HG03342 (cell line): ENCODE measurements around the gene TTPAL.

Experiments
- ATAC-seq: cut with Tn5 transposase; IDR thresholded peaks from one replicate; pipeline ENCODE4 v1.9.1; 2021; ENCODE audit warnings: mild to moderate bottlenecking, moderate library complexity; ENCODE audit not compliant: unreplicated experiment

Gene TTPAL

GRCh38 chr20:44439318-44439717, 36.4 kb upstream of the TTPAL start:
- no peak for ATAC-seq

- no peak for ATAC-seq
These were observed 33.2 kb upstream of the TTPAL start for GRCh38 chr20:44442298-44443070.

DNA sequence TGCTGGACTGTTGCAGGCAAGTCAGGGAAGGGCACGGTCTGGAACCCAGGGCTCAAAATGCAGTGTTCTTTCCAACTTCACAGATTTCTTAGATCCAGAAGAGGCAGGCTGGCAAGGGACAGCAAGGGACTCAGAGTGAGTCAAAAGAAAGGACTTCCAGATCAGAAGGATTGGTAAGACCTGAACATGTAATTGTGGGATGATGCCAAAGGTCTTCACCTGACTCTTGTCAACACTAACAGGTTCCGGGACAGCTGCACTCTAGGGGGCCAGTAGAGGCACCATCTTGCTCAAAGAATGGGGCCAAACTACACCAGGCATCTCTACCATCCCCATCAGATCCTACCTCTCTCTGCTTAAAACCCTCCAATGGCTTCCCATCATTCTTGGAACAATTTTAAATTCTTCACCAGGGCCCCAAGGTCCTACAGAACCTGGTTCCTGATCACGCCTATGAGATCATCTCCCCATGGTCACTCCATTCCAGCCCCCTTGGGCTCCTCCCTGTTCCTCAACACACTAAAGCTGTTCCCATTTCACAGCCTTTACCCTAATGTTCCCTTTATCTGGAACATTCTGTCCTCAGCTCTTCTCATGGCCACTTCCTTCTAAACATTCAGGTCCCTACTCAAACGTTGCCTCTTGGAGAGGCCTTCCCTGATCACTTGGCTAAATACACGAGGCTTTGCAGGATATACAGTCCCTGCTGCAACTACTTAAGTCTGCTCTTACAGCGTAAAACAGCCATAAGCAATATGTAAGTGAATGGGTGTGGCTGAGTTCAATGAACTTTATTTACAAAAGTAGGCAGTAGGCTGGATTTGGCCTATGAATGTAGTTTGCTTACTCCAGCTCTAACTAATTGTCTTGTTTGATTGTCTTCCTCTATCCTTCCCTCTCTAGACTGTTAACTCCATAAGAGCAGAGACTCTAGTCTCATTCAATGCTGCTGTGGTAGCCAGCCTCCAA, 29.6 kb upstream of the TTPAL start:
- no peak for ATAC-seq

DNA sequence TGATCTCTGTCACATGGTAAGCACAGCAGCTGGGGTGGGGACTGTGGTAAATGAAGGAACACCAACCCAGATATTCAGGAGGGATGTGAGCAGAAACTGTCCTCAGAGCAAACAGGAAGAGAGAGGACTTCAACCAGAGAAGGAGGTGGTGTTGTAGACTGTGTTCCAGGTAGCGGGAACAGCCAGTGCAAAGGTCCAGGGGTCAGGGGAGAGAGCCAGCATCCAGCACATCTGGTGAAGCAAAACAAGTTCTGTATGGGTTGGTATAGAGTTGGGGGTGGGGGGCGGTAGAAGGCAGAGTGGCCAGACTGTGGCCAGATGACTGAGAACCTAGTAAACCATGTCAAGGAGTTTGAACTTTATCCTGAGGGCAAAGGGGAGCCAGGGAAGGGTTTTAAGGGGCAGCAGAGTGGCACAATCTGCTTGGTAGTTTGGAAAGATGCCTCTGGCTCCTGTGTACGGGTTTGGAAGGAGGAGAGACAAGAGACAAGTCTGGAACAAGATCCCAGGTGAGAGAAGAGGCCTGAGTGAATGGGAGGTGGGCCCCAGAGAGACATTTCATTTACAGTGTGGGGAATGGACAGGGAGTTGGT, 27.8 kb upstream of the TTPAL start:
- ATAC-seq, result no peak

GRCh38 chr20:44448753-44449546, 26.7 kb upstream of the TTPAL start:
- no peak for ATAC-seq

GRCh38 chr20:44449864-44450263, 25.8 kb upstream of the TTPAL start:
- no peak for ATAC-seq

DNA sequence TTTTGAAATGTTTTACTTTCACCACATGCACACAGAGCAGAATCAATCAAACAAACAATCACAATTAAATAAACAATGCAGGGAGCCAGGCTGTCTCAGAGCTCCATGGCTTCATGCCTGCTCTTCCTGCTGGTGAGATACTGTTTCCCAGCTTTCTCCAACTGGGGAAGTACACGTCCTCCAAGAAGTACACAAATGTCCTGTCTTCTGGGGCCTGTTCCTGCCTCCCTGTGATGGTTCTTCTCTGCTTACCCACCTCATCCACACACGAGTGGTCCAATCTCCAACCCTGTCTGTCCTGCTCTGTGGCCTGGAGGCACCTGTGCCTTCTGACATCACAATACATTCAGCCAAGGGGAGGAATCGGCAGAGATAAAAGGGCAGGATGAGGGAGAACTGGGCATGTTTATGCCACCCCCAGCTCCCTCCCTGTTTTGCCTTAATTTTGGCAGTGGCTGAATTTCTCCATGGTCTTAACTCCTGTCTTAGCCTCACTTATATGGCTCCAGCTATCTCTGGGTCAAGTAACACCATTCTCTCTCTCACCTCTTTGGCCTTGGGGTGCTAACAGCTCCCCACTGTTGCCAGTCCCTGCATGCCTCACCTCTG, 25.3 kb upstream of the TTPAL start:
- no peak for ATAC-seq

DNA sequence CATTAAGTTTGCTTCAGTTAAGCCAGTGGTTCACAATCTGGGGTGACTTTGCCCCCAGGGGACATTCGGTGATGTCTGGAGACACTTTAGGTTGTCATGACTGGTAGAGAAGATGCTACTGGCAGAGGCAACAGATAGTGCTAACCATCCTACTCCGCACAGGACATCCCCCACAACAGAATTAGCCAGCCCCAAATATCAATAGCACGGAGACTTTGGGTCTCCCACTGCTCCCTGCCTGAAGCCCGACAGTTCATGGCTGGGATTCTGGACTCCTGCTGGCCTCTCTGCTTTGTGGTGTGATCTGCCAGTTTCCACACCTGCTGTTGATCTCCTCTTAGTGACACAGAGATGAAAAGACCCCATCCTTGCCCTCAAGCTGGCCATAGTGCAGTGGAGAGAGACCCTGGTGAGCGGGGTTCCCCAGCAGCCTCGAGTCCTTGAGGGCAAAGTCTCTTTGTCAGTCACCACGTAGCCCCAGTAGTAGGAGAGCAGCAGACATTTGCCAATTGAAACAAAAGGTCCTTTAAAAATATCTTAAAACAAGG, 24.7 kb upstream of the TTPAL start:
- no peak for ATAC-seq

DNA sequence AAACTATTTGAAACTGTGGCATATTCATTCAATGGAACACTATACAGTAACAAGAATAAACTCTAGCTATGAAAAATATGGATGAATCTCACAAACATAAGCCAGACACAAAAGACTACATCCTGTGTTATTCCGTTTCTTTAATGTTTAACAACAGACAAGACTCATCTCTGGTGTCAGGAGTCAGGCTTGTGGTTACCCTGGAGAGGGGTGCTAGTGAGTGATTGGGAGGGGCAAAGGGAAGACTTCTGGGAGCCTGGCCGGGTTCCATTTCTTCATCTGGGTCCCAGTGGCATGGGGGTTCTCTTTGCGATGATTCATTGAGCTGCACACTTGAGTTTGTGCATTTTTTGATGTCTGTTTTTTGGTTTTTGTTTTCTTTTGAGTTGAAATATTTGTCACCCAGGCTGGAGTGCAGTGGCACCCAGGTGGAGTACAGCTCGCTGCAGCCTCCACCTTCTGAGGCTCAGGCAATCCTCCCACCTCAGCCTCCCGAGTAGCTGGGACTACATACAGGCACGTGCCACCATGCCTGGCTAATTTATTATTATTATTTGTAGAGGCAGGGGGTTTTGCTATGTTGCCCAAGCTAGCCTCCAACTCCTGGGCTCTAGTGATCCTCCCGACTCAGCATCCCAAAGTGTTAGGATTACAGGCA, 21.2 kb upstream of the TTPAL start:
- no peak for ATAC-seq

GRCh38 chr20:44455126-44455525, 20.5 kb upstream of the TTPAL start:
- ATAC-seq, result no peak

GRCh38 chr20:44456611-44457010, 19.1 kb upstream of the TTPAL start:
- no peak for ATAC-seq

DNA sequence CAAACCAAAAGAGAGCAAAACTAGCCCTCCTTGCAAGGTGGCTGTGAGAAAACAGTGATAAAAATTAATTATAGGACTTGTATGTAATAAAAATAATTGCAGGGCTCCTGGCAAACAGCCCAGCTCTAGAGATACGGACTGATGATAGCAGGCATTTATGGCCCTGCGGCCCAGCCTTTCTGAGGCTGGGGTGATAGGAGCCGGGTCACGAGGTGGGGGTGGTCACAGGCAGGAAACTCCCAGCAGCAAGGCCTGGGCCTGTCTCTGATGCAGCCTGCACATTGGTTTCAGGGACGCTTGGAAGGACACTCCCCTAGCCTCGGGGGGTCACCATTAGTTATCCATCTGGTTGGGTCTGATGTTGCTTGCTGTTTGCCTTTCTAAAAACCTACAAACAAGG, 18.7 kb upstream of the TTPAL start:
- no peak for ATAC-seq

DNA sequence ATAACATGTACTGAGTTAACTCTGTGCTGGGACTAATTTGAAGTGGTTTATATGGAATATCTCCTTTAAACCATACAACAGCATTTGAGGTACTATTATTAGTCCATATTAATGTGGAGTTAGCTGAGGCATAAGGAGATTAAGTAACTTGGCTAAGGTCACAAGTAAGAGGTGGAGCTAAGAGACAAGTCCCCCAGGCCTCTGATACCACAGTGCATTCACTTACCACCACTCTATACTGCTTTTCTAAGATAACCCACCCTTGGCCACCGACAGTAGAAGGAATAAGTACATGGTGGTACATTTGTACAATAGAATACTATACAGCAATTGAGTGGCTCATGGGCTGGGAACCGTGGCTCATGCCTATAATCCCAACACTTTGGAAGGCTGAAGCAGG, 16.4 kb upstream of the TTPAL start:
- ATAC-seq, result no peak

DNA sequence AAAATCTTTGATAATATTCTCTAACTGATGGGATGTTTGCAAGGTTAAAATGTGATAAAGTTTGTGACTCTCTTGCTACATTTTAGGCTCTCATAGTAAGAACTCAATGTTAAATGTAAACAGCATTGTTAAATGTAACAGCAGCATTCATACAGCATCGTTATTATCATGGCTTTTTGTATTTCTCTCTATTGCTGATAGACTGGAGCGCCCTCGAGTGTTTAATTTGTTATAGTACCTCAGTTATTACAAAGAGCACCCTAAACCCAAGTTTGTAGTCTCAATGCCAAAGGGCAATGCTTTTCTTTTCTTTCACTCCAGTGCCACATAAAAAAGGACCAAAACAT, 14.9 kb upstream of the TTPAL start:
- ATAC-seq, result no peak

DNA sequence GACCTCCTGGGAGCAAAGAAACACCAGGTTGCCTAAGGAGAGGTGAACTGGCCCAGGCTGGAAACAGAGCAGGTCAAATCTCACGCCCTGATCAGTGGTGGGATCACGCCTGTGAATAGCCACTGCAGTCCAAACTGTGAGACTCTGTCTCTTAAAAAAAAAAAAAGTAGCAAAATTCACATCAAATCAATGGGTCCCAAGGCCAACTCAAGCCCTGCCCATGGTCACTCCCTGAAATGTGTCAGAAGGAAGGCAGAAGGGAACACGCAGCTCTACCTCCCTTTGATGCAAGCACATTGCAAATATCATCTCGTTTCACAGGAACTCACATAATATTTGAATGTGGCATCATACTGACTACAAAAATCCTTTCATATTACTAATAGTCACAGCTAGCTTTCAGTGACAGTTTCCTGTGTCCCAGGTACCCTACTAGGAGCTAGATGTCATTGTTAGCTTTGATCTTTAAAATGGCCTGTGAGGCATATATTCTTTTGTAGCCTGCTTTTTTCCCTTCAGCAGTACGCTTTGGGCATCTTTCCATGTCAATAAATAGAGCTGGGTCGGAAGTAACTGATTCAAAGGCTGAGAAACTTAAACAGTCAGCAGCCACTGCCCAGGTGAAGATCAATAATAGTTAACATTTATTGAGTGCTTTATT, 14.4 kb upstream of the TTPAL start:
- ATAC-seq, result no peak

DNA sequence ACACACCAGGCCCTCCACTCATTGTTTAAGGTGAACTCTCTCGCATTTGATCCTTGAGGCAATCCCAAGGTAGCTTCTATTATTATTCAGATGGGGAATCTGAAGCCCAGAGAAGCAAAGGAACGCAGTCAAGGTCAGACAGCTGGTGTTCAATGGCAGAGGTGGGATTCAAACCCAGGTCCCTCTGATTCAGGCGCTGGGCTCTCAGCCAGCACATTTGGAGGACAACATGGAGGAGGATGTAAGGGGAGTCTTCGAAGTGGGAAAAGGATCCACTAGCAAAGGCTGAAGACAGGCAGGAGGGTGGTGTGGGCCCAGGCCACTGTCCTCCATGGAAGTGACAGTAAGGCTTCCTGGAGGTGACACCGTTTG, 13.9 kb upstream of the TTPAL start:
- ATAC-seq, result no peak

DNA sequence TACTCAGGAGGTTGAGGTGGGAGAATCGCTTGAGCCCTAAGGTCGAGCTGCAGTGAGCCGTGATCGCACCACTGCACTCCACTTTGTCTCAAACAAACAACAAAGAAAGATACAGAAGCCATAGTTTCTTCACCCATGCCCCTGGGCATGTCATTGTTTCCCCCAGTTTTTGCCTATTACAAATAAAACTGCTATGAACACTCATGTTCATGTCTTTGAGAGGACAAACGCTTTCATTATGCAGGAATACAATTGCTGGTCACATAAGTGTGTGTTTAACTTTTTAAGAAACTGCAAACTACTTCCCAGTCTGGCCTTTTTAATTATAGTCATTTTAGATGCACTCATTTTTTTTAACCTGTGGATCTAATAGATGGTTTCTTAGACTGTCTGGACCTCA, 12.2 kb upstream of the TTPAL start:
- no peak for ATAC-seq

- ATAC-seq, result no peak
These were observed 11.2 kb upstream of the TTPAL start for GRCh38 chr20:44464514-44464913.

GRCh38 chr20:44465001-44465560, 10.6 kb upstream of the TTPAL start:
- ATAC-seq, result no peak
